ENCODE results near the gene LRP1B.
"Not testable (repeated sequence)": the region's sequence is repeated elsewhere in the genome, so short reads cannot be mapped to it uniquely, and the experiment has no call there.

Gene LRP1B

GRCh38 chr2:142100970-142101369, 29.8 kb downstream of the LRP1B start:
- DNase-seq, result no peak

- no peak for DNase-seq
These were observed 30.5 kb downstream of the LRP1B start for GRCh38 chr2:142100139-142100873.

- no peak for DNase-seq
These were observed 33.1 kb downstream of the LRP1B start for GRCh38 chr2:142097711-142098110.

- no peak for DNase-seq
These were observed 35.2 kb downstream of the LRP1B start for GRCh38 chr2:142095647-142096046.

GRCh38 chr2:142094233-142094632, 36.6 kb downstream of the LRP1B start:
- DNase-seq, result no peak

- no peak for DNase-seq
These were observed 42.7 kb downstream of the LRP1B start for GRCh38 chr2:142088058-142088568.

GRCh38 chr2:142087585-142087984, 43.2 kb downstream of the LRP1B start:
- DNase-seq, result not testable (repeated sequence)

GRCh38 chr2:142082368-142082767, 48.4 kb downstream of the LRP1B start:
- DNase-seq, result no peak

GRCh38 chr2:142076317-142076716, 54.5 kb downstream of the LRP1B start:
- no peak for DNase-seq

- DNase-seq, result no peak
These were observed 55.0 kb downstream of the LRP1B start for GRCh38 chr2:142075826-142076225.

- DNase-seq, result no peak
These were observed 61.4 kb downstream of the LRP1B start for GRCh38 chr2:142069251-142069888.

- DNase-seq, result no peak
These were observed 65.1 kb downstream of the LRP1B start for GRCh38 chr2:142065700-142066099.

- DNase-seq, result no peak
These were observed 65.7 kb downstream of the LRP1B start for GRCh38 chr2:142065156-142065555.

- no peak for DNase-seq
These were observed 69.1 kb downstream of the LRP1B start for GRCh38 chr2:142061733-142062132.

- DNase-seq, result no peak
These were observed 72.7 kb downstream of the LRP1B start for GRCh38 chr2:142058149-142058548.

GRCh38 chr2:142056784-142057183, 74.0 kb downstream of the LRP1B start:
- no peak for DNase-seq

GRCh38 chr2:142052220-142052863, 78.5 kb downstream of the LRP1B start:
- DNase-seq, result no peak

- no peak for DNase-seq
These were observed 82.2 kb downstream of the LRP1B start for GRCh38 chr2:142048581-142048980.

GRCh38 chr2:142045641-142046040, 85.2 kb downstream of the LRP1B start:
- no peak for DNase-seq

- no peak for DNase-seq
These were observed 86.6 kb downstream of the LRP1B start for GRCh38 chr2:142044197-142044596.

- DNase-seq, result no peak
These were observed 88.1 kb downstream of the LRP1B start for GRCh38 chr2:142042536-142043199.

GRCh38 chr2:142041996-142042395, 88.8 kb downstream of the LRP1B start:
- no peak for DNase-seq

- no peak for DNase-seq
These were observed 89.7 kb downstream of the LRP1B start for GRCh38 chr2:142041105-142041504.
